H1 (cell line): Measurements from ENCODE around the gene EIF1AX. TPM values are rescaled to one million over a fixed set of nuclear protein-coding genes. Genes with fewer than 3 reads are reported as not detected.

Experiments
- CTCF ChIA-PET: fragments of 300-600 bp; sonication (Branson Sonifier 250); formaldehyde crosslinking; loops from one replicate; lab custom pipeline; 2021; ENCODE audit not compliant: partially characterized antibody; lab: Charles Lee
- POLR2A ChIA-PET: fragments of 300-600 bp; sonication (Branson Sonifier 250); formaldehyde crosslinking; loops from one replicate; lab custom pipeline; 2021; ENCODE audit warnings: inconsistent platforms; ENCODE audit not compliant: partially characterized antibody; lab: Charles Lee
- DNase-seq, 2 experiments: peaks; one replicate each; pipeline versions ENCODE4 v3.0.0 to v3.0.0-alpha.2; 2010 to 2022; ENCODE audit warnings: low spot score in 2 of 2, low read depth in 1 of 2, mixed read lengths in 1 of 2
- FAIRE-seq: peaks from 2 replicates; lab custom pipeline; 2011; peaks lifted over from hg19 to GRCh38; lab: Jason Lieb, UNC
- H2AFZ ChIP-seq: 2 replicates; pipeline ENCODE4 v1.8.1; 2012; ENCODE audit warnings: low read length, inconsistent platforms
- H2AK5ac ChIP-seq: 2 replicates; pipeline ENCODE4 v1.6.1; 2013; ENCODE audit warnings: low read depth, low read length
- H2BK120ac ChIP-seq: replicated peaks from 2 replicates; pipeline ENCODE3; 2013; ENCODE audit warnings: low read depth, low read length, inconsistent platforms
- H2BK12ac ChIP-seq: 2 replicates; pipeline ENCODE4 v1.6.1; 2013; ENCODE audit warnings: low read depth, low read length
- H2BK15ac ChIP-seq: 2 replicates; pipeline ENCODE4 v1.6.1; 2013; ENCODE audit warnings: low read length
- H2BK20ac ChIP-seq: 2 replicates; pipeline ENCODE4 v1.6.1; 2013; ENCODE audit warnings: low read length
- H2BK5ac ChIP-seq: 2 replicates; pipeline ENCODE4 v1.6.1; 2013; ENCODE audit warnings: low read depth, low read length
- H3K14ac ChIP-seq: 2 replicates; pipeline ENCODE4 v1.6.1; 2013; ENCODE audit warnings: inconsistent platforms; ENCODE audit not compliant: insufficient read length
- H3K18ac ChIP-seq: 2 replicates; pipeline ENCODE4 v1.6.1; 2013; ENCODE audit warnings: low read length; ENCODE audit errors: extremely low read depth
- H3K23ac ChIP-seq: 2 replicates; pipeline ENCODE4 v1.6.1; 2013; ENCODE audit warnings: inconsistent platforms; ENCODE audit not compliant: insufficient read length
- H3K23me2 ChIP-seq: 2 replicates; pipeline ENCODE4 v1.6.1; 2013; ENCODE audit warnings: low read depth, low read length
- H3K27ac ChIP-seq: 2 replicates; pipeline ENCODE4 v1.6.1; 2011; ENCODE audit warnings: low read depth, low read length, inconsistent platforms
- H3K27me3 ChIP-seq, 4 experiments: replicated peaks in 1 of 4; 1 replicate in 1 of 4; 2 replicates in 3 of 4; pipeline versions ENCODE4 v1.6.1 to v1.8.1; 2011 to 2013; ENCODE audit warnings: low read length in 3 of 4, mild to moderate bottlenecking in 3 of 4, inconsistent platforms in 2 of 4, mixed read lengths in 2 of 4, moderate library complexity in 1 of 4; ENCODE audit not compliant: control insufficient read depth in 3 of 4, insufficient read depth in 3 of 4; ENCODE audit errors: extremely low read depth in 1 of 4
- H3K36me3 ChIP-seq, 4 experiments: 2 replicates each; pipeline versions ENCODE4 v1.6.1 to v1.8.1; 2011 to 2013; ENCODE audit warnings: mild to moderate bottlenecking in 4 of 4, low read length in 3 of 4, moderate library complexity in 2 of 4, control low read depth in 1 of 4, inconsistent platforms in 1 of 4; ENCODE audit not compliant: insufficient read depth in 4 of 4, control insufficient read depth in 2 of 4
- H3K4ac ChIP-seq: replicated peaks from 2 replicates; pipeline ENCODE3; 2013; ENCODE audit warnings: low read length, low read depth, mixed read lengths, inconsistent platforms; ENCODE audit not compliant: insufficient read length
- H3K4me1 ChIP-seq, 4 experiments: replicated peaks in 1 of 4; 1 replicate in 1 of 4; 2 replicates in 3 of 4; pipeline versions ENCODE4 v1.6.1 to v1.8.1; 2011 to 2013; ENCODE audit warnings: low read length in 3 of 4, inconsistent platforms in 2 of 4, mixed read lengths in 1 of 4; ENCODE audit not compliant: insufficient read depth in 4 of 4, control insufficient read depth in 3 of 4
- H3K4me2 ChIP-seq, 2 experiments: 2 replicates each; pipeline versions ENCODE4 v1.6.1 to v1.8.1; 2011 to 2013; ENCODE audit warnings: low read depth in 2 of 2, low read length in 2 of 2, control low read depth in 1 of 2, inconsistent platforms in 1 of 2, mild to moderate bottlenecking in 1 of 2; ENCODE audit not compliant: insufficient read depth in 1 of 2
- H3K4me3 ChIP-seq, 4 experiments: fragments of 200-600, 300-600 bp in 1 of 4; sonication (generic), shearing (Covaris generic), sonication (Bioruptor Twin) in 1 of 4; 2 replicates each; pipeline versions ENCODE4 v1.5.1 to v1.8.1; 2011 to 2016; ENCODE audit warnings: low read length in 4 of 4, low read depth in 3 of 4, control low read depth in 2 of 4, inconsistent platforms in 2 of 4, mild to moderate bottlenecking in 2 of 4, mixed read lengths in 1 of 4, moderate library complexity in 1 of 4; ENCODE audit not compliant: insufficient read depth in 2 of 4; ENCODE audit errors: extremely low read depth in 1 of 4
- H3K56ac ChIP-seq: replicated peaks from 2 replicates; pipeline ENCODE3; 2013; ENCODE audit warnings: low read depth, mild to moderate bottlenecking, mixed read lengths, low read length, inconsistent platforms; ENCODE audit not compliant: insufficient read length
- H3K79me1 ChIP-seq: 2 replicates; pipeline ENCODE4 v1.6.1; 2013; ENCODE audit warnings: low read depth, low read length, control low read depth
- H3K79me2 ChIP-seq, 2 experiments: 2 replicates each; pipeline versions ENCODE4 v1.6.1 to v1.8.1; 2012 to 2013; ENCODE audit warnings: low read length in 2 of 2, mild to moderate bottlenecking in 2 of 2, inconsistent platforms in 1 of 2; ENCODE audit not compliant: insufficient read depth in 2 of 2, control insufficient read depth in 1 of 2
- H3K9ac ChIP-seq, 4 experiments: replicated peaks in 1 of 4; 1 replicate in 1 of 4; 2 replicates in 3 of 4; pipeline versions ENCODE4 v1.6.1 to v1.8.1; 2011 to 2013; ENCODE audit warnings: low read depth in 3 of 4, low read length in 3 of 4, control low read depth in 2 of 4, mild to moderate bottlenecking in 2 of 4, moderate library complexity in 2 of 4, inconsistent platforms in 1 of 4; ENCODE audit errors: extremely low read depth in 1 of 4
- H3K9me3 ChIP-seq, 2 experiments: 2 replicates each; pipeline versions ENCODE4 v1.6.1 to v1.8.1; 2012 to 2013; ENCODE audit warnings: mild to moderate bottlenecking in 2 of 2, moderate library complexity in 2 of 2, control low read depth in 1 of 2, inconsistent platforms in 1 of 2, low read depth in 1 of 2, low read length in 1 of 2, mixed read lengths in 1 of 2; ENCODE audit not compliant: insufficient read depth in 2 of 2
- H4K20me1 ChIP-seq, 2 experiments: replicated peaks in 1 of 2; 2 replicates each; pipeline versions ENCODE3 to v1.8.1; 2011 to 2013; ENCODE audit warnings: inconsistent platforms in 2 of 2, low read length in 2 of 2, mild to moderate bottlenecking in 1 of 2; ENCODE audit not compliant: insufficient read depth in 2 of 2, control insufficient read depth in 1 of 2
- H4K5ac ChIP-seq: 2 replicates; pipeline ENCODE4 v1.6.1; 2013; ENCODE audit warnings: low read length, low read depth, mixed read lengths, inconsistent platforms; ENCODE audit not compliant: insufficient read length
- H4K8ac ChIP-seq: 2 replicates; pipeline ENCODE4 v1.8.0; 2013; ENCODE audit warnings: mild to moderate bottlenecking, moderate library complexity, low read length, inconsistent platforms; ENCODE audit not compliant: insufficient read depth; ENCODE audit errors: extremely low read depth
- H4K91ac ChIP-seq: replicated peaks from 2 replicates; pipeline ENCODE3; 2013; ENCODE audit warnings: low read length, mixed read lengths, inconsistent platforms; ENCODE audit not compliant: insufficient read length
- BRCA1 ChIP-seq: IDR thresholded peaks from 2 replicates; pipeline ENCODE4 v1.6.1; 2012; ENCODE audit warnings: low read depth, low read length, improper control_type of control experiment
- CBX8 ChIP-seq: fragments of 300-800, 300-1000 bp; sonication (generic); IDR thresholded peaks from 2 replicates; pipeline ENCODE4 v1.7.1; 2016; ENCODE audit warnings: low read depth, low read length, borderline replicate concordance
- CTBP2 ChIP-seq: IDR thresholded peaks from 2 replicates; pipeline ENCODE4 v1.7.0; 2011; ENCODE audit warnings: borderline replicate concordance, mild to moderate bottlenecking, moderate library complexity, mixed read lengths, low read length; ENCODE audit not compliant: insufficient read depth, insufficient read length
- HDAC2 ChIP-seq, 2 experiments: fragments of 300-600 bp in 1 of 2; sonication (generic) in 1 of 2; IDR thresholded peaks; 2 replicates each; pipeline ENCODE4 v1.6.1; 2011 to 2012; ENCODE audit warnings: low read depth in 2 of 2, low read length in 2 of 2, mild to moderate bottlenecking in 2 of 2, moderate library complexity in 2 of 2, borderline replicate concordance in 1 of 2, inconsistent platforms in 1 of 2
- HDAC6 ChIP-seq: IDR thresholded peaks from one replicate; pipeline ENCODE4 v1.7.1; 2012; ENCODE audit warnings: low read depth, mild to moderate bottlenecking, inconsistent platforms, low read length, moderate library complexity
- JUN ChIP-seq: IDR thresholded peaks from 2 replicates; pipeline ENCODE4 v1.6.1; 2011; ENCODE audit warnings: low read depth, mild to moderate bottlenecking, improper control_type of control experiment, low read length
- KDM4A ChIP-seq: IDR thresholded peaks from one replicate; pipeline ENCODE4 v1.7.1; 2012; ENCODE audit warnings: low read depth, mild to moderate bottlenecking, moderate library complexity, low read length, inconsistent platforms; ENCODE audit not compliant: severe bottlenecking
- POLR2A ChIP-seq, 2 experiments: IDR thresholded peaks; 1 replicate in 1 of 2; 2 replicates in 1 of 2; pipeline ENCODE4 v1.6.1; 2011; ENCODE audit warnings: low read depth in 2 of 2, low read length in 2 of 2, mild to moderate bottlenecking in 2 of 2; ENCODE audit errors: control extremely low read depth in 1 of 2
- POU5F1 ChIP-seq: IDR thresholded peaks from 2 replicates; pipeline ENCODE4 v1.6.1; 2011; ENCODE audit warnings: low read depth, mild to moderate bottlenecking, low read length, moderate library complexity
- RAD21 ChIP-seq, 2 experiments: IDR thresholded peaks in 1 of 2; conservative IDR thresholded peaks in 1 of 2; 2 replicates each; pipeline ENCODE4 v1.6.1; 2011; ENCODE audit warnings: low read depth in 2 of 2, low read length in 2 of 2, improper control_type of control experiment in 1 of 2, inconsistent platforms in 1 of 2, mild to moderate bottlenecking in 1 of 2, moderate library complexity in 1 of 2
- RNF2 ChIP-seq: fragments of 200-900, 300-1000 bp; sonication (generic); IDR thresholded peaks from 2 replicates; pipeline ENCODE4 v1.7.1; 2016; ENCODE audit warnings: borderline replicate concordance, low read depth, mild to moderate bottlenecking, antibody characterized with exemption, low read length; ENCODE audit not compliant: poor library complexity, severe bottlenecking; ENCODE audit errors: missing control alignments
- SIX5 ChIP-seq: IDR thresholded peaks from 2 replicates; pipeline ENCODE4 v1.6.1; 2011; ENCODE audit warnings: mild to moderate bottlenecking, low read depth, low read length
- SP2 ChIP-seq: IDR thresholded peaks from 2 replicates; pipeline ENCODE4 v1.6.1; 2012; ENCODE audit warnings: mild to moderate bottlenecking, low read length, inconsistent platforms
- SRF ChIP-seq: IDR thresholded peaks from 2 replicates; pipeline ENCODE4 v1.6.1; 2011; ENCODE audit warnings: mild to moderate bottlenecking, low read depth, low read length, moderate library complexity
- WGBS, 2 experiments: shearing (Covaris generic) in 1 of 2; methylation state at CpG; one replicate each; pipeline versions ENCODE4 v1.1.6 to v1.1.7; 2013 to 2015; ENCODE audit warnings: low lambda C conversion rate in 2 of 2, mixed read lengths in 2 of 2, inconsistent platforms in 1 of 2, low coverage in 1 of 2, missing lambda C conversion rate in 1 of 2; ENCODE audit not compliant: insufficient replicate concordance in 2 of 2, insufficient coverage in 1 of 2, insufficient read length in 1 of 2; ENCODE audit errors: extremely low coverage in 1 of 2, missing lambda C conversion rate in 1 of 2; 5-methylcytosine and 5-hydroxymethylcytosine counted together
- polyA plus RNA-seq, 7 experiments: library from polyadenylated mRNA; depleted of rRNA in 3 of 7; stranded (reverse) in 5 of 7; unstranded in 2 of 7; fragments of >200 nt in 5 of 7; fragments of 200-250 nt in 2 of 7; gene quantifications; 1 replicate in 5 of 7; 2 replicates in 1 of 7; 4 replicates in 1 of 7; pipeline versions ENCODE4 v1.2.1 to v1.2.3, GENCODE V29; 2011 to 2013; ENCODE audit warnings: missing spikeins in 2 of 7, mixed read lengths in 2 of 7
- total RNA-seq: library from RNA; stranded (reverse); fragmentation: NEBNext Ultra II Directional; extraction: Animal tissue kit (Norgen Biotek cat#: 25700); gene quantifications from 2 replicates; pipeline ENCODE4 v1.2.1, GENCODE V29; 2021

The EIF1AX gene
- total and polyA plus RNA-seq, 2 of the 8 experiments (the other 6 are each of a cell fraction or from before 2014, with no cell fraction given) = 34.0 to 175 TPM

GRCh38 chrX:20135944-20136343 lies 5.7 kb downstream of the EIF1AX start:
- 98% methylated on average over 4 of the region's 5 CpGs; no CpG with 5 or more reads in 1 of the 2 experiments for WGBS, 2 experiments
- DNase-seq = no peak
- TF ChIP-seq KDM4A = no peak
- TF ChIP-seq SRF = no peak
- no peak for TF ChIP-seq SP2
- no peak for TF ChIP-seq CBX8
- TF ChIP-seq HDAC2 (IDR thresholded peaks at IDR 0.05; ENCODE audit: borderline replicate concordance in 1 of 2, low read depth in 2 of 2, low read length in 2 of 2) = no peak
- no peak for TF ChIP-seq RAD21 (IDR thresholded peaks at IDR 0.05 in 1 of 2, conservative IDR thresholded peaks at IDR 0.05 in 1 of 2; ENCODE audit: low read depth in 2 of 2, low read length in 2 of 2)
- TF ChIP-seq CTBP2 = no peak
- no peak for TF ChIP-seq SIX5
- no peak for TF ChIP-seq JUN
- TF ChIP-seq POLR2A (IDR thresholded peaks at IDR 0.05; ENCODE audit: control extremely low read depth in 1 of 2, low read depth in 2 of 2, low read length in 2 of 2) = no peak
- TF ChIP-seq POU5F1 = no peak
- TF ChIP-seq BRCA1 = no peak
- TF ChIP-seq RNF2 = no peak
- no peak for TF ChIP-seq HDAC6

More at GRCh38 chrX:20135944-20136343, 5.7 kb downstream of the EIF1AX start:
- Histone ChIP-seq H4K8ac (no peak overlapping the region), H2AFZ (no peak overlapping the region), H3K27me3 (no peaks in the 10 kb centered on the region), H2BK120ac (no peak overlapping the region), H2BK12ac (no peak overlapping the region), H3K79me2 (peaks cover 3 to 36% of the 10 kb centered on the region in 2 experiments), H3K14ac (no peak overlapping the region), H2BK20ac (no peak overlapping the region), H3K27ac (no peak overlapping the region), H3K4ac (no peak overlapping the region), H3K36me3 (peaks cover 0 to 82% (median 23%) of the 10 kb centered on the region in 4 experiments; a peak in 7 of 8 replicates), H3K9me3 (no peaks in the 10 kb centered on the region), H3K4me1 (no peaks in the 10 kb centered on the region), H4K5ac (no peak overlapping the region), H3K56ac (no peak overlapping the region), H2AK5ac (no peak overlapping the region), H3K23ac (no peak overlapping the region), H3K79me1 (no peaks in the 10 kb centered on the region), H3K4me3 (no peak overlapping the region), H3K4me2 (no peak overlapping the region), H4K91ac (no peak overlapping the region), H3K18ac (no peak overlapping the region), H2BK15ac (no peak overlapping the region), H3K23me2 (no peaks in the 10 kb centered on the region), H3K9ac (no peak overlapping the region), H4K20me1 (peaks cover 3 to 5% of the 10 kb centered on the region in 2 experiments), H2BK5ac (no peak overlapping the region)
- CTCF ChIA-PET = no interaction called here
- POLR2A ChIA-PET = interaction anchor here (1.8 kb wide), 1 partner anchor 13 kb away, joined by 5 read pairs; no protein-coding TSS in a partner anchor
- FAIRE-seq = no peak
